ENCODE measurements around the gene ZBTB43.
A peak's percentile ranks its signal among the peaks of the same experiment; 100 is the strongest.
"Not testable (repeated sequence)": the region's sequence is repeated elsewhere in the genome, so short reads cannot be mapped to it uniquely, and the experiment has no call there.

Gene ZBTB43

GRCh38 chr9:126791406-126792230 lies 13.2 kb upstream of the ZBTB43 start:
- no peak for DNase-seq (ENCODE audit: low read depth)

GRCh38 chr9:126793686-126794417 lies 11.0 kb upstream of the ZBTB43 start:
- DNase-seq (ENCODE audit: low read depth) = no peak

GRCh38 chr9:126794441-126794840 lies 10.4 kb upstream of the ZBTB43 start:
- DNase-seq (ENCODE audit: low read depth) = no peak

GRCh38 chr9:126796758-126797157 lies 8.1 kb upstream of the ZBTB43 start:
- DNase-seq (ENCODE audit: low read depth) = no peak

GRCh38 chr9:126797903-126798302 lies 6.9 kb upstream of the ZBTB43 start:
- DNase-seq (ENCODE audit: low read depth) = no peak

- DNase-seq (ENCODE audit: low read depth) = no peak
Observed at GRCh38 chr9:126799034-126799433, 5.8 kb upstream of the ZBTB43 start.

GRCh38 chr9:126802318-126803059 lies 2.4 kb upstream of the ZBTB43 start:
- no peak for DNase-seq (ENCODE audit: low read depth)

- no peak for DNase-seq (ENCODE audit: low read depth)
Observed at GRCh38 chr9:126804198-126804695, 593 bp upstream of the ZBTB43 start.

GRCh38 chr9:126805554-126806262 lies 868 bp downstream of the ZBTB43 start:
- peak; percentile 72 for DNase-seq (ENCODE audit: low read depth)

- DNase-seq (ENCODE audit: low read depth) = no peak
Observed at GRCh38 chr9:126806336-126806735, 1.5 kb downstream of the ZBTB43 start.

GRCh38 chr9:126809068-126809467 lies 4.2 kb downstream of the ZBTB43 start:
- DNase-seq (ENCODE audit: low read depth) = no peak

GRCh38 chr9:126810221-126810620 lies 5.4 kb downstream of the ZBTB43 start:
- DNase-seq (ENCODE audit: low read depth) = not testable (repeated sequence)

- no peak for DNase-seq (ENCODE audit: low read depth)
Observed at GRCh38 chr9:126813072-126813471, 8.2 kb downstream of the ZBTB43 start.

- DNase-seq (ENCODE audit: low read depth) = no peak
Observed at GRCh38 chr9:126814091-126814490, 9.3 kb downstream of the ZBTB43 start.

- not testable (repeated sequence) for DNase-seq (ENCODE audit: low read depth)
Observed at GRCh38 chr9:126817615-126818014, 12.8 kb downstream of the ZBTB43 start.

- DNase-seq (ENCODE audit: low read depth) = no peak
Observed at GRCh38 chr9:126818482-126818881, 13.6 kb downstream of the ZBTB43 start.

GRCh38 chr9:126819482-126819881 lies 14.6 kb downstream of the ZBTB43 start:
- no peak for DNase-seq (ENCODE audit: low read depth)

- DNase-seq (ENCODE audit: low read depth) = no peak
Observed at GRCh38 chr9:126822278-126822677, 17.4 kb downstream of the ZBTB43 start.

- DNase-seq (ENCODE audit: low read depth) = no peak
Observed at GRCh38 chr9:126822873-126823272, 18.0 kb downstream of the ZBTB43 start.

GRCh38 chr9:126824052-126824451 lies 19.2 kb downstream of the ZBTB43 start:
- not testable (repeated sequence) for DNase-seq (ENCODE audit: low read depth)

- DNase-seq (ENCODE audit: low read depth) = no peak
Observed at GRCh38 chr9:126827227-126827626, 22.4 kb downstream of the ZBTB43 start.

GRCh38 chr9:126829035-126829434 lies 24.2 kb downstream of the ZBTB43 start:
- DNase-seq (ENCODE audit: low read depth) = no peak
